Spleen (tissue), 7 donors: ENCODE measurements around the gene SPATA12.

Experiments
- POLR2A ChIP-seq, 3 donors: fragments of 450-650 bp; IDR thresholded peaks; one replicate each; pipeline ENCODE4 v1.5.1; 2017; ENCODE audit warnings: antibody characterized with exemption in 3 of 3, mild to moderate bottlenecking in 1 of 3
- POLR2AphosphoS5 ChIP-seq, 3 donors: sonication (generic); formaldehyde crosslinking; IDR thresholded peaks; one replicate each; pipeline ENCODE4 v1.5.1; 2017; ENCODE audit warnings: antibody characterized with exemption in 3 of 3
- TF ChIP-seq, protein P1 (sequence below), 11 experiments: fragments of 200-600 bp in 7 of 11; fragments of 450-650 bp in 4 of 11; sonication (generic) in 4 of 11; IDR thresholded peaks in 8 of 11; conservative IDR thresholded peaks in 3 of 11; 1 replicate in 7 of 11; 2 replicates in 4 of 11; pipeline versions ENCODE4 v1.4.0 to v1.8.0; 2016 to 2021; ENCODE audit warnings: antibody characterized with exemption in 11 of 11, inconsistent platforms in 4 of 11, mild to moderate bottlenecking in 1 of 11
- donor health status: DM: no; HTN: no; CAD: no; lungs with moderate emphysema.
- donor health status: DM: no; HTN: no; CAD: no.
- donor health status: DM: no; HTN: no; CAD: no.

DNA sequence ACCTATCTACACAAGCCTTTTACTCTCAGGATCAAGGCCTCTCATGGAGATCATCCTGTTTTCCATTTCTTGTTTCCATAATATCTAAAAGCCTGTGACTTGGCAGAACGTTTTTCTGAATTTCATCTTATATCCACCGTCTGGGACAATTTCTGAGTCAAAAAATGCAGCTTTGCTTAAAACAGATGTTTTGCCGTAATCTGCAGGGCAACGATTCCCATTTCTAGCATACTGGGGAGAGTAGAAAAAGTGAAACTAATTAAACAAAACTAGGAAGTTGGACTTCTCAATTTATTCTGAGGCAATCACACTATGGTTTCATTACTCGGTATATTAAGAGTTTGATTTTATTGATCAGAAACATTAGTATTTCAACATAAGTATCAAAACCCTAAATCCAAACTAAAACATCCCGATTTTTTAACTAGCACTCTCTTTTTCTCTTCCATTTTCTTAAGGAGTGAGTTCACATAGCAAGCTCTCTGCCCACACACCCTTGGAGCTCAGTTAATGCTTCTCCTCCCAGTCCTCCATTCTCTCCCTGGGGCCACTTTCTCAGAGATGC is 33.6 kb downstream of the SPATA12 start:
- TF ChIP-seq, protein P1, sequence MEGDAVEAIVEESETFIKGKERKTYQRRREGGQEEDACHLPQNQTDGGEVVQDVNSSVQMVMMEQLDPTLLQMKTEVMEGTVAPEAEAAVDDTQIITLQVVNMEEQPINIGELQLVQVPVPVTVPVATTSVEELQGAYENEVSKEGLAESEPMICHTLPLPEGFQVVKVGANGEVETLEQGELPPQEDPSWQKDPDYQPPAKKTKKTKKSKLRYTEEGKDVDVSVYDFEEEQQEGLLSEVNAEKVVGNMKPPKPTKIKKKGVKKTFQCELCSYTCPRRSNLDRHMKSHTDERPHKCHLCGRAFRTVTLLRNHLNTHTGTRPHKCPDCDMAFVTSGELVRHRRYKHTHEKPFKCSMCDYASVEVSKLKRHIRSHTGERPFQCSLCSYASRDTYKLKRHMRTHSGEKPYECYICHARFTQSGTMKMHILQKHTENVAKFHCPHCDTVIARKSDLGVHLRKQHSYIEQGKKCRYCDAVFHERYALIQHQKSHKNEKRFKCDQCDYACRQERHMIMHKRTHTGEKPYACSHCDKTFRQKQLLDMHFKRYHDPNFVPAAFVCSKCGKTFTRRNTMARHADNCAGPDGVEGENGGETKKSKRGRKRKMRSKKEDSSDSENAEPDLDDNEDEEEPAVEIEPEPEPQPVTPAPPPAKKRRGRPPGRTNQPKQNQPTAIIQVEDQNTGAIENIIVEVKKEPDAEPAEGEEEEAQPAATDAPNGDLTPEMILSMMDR (IDR thresholded peaks at IDR 0.05 in 8 of 11, conservative IDR thresholded peaks at IDR 0.05 in 3 of 11): no peak
- TF ChIP-seq POLR2A (IDR thresholded peaks at IDR 0.05) (no peak), POLR2AphosphoS5 (IDR thresholded peaks at IDR 0.05) (no peak)
